Right lung (tissue), 10 donors: ENCODE measurements around the gene HADHA. TPM values are rescaled to one million over a fixed set of nuclear protein-coding genes. Genes with fewer than 3 reads are reported as not detected.
"Not testable (repeated sequence)": the region's sequence is repeated elsewhere in the genome, so short reads cannot be mapped to it uniquely, and the experiment has no call there.

Experiments
- DNase-seq, 2 donors: peaks; one replicate each; pipeline ENCODE4 v3.0.0-alpha.2; 2013
- long read RNA-seq, 8 donors: transcript quantifications; one replicate each; lab custom pipeline, GENCODE V29; 2026
- polyA plus RNA-seq, 5 donors: library from polyadenylated mRNA; unstranded; fragments of 120-200 nt; gene quantifications; one replicate each; pipeline versions ENCODE4 v1.2.1 to v1.2.3, GENCODE V29; 2013; ENCODE audit warnings: inconsistent platforms in 1 of 5, low replicate concordance in 1 of 5; ENCODE audit not compliant: insufficient read length in 5 of 5, insufficient read depth in 1 of 5

HADHA gene
- 100 to 1,000 TPM; 183 to 233 (median 206) TPM for polyA plus RNA-seq
- long read RNA-seq, donor 1, transcript HADHA-201 (20 exons, 3,037 nt): major isoform, 47 of 109 reads
- long read RNA-seq, donor 1, partial matches to known transcripts: 62 of 109 reads
- long read RNA-seq, donor 1, other reads (novel, unspliced or antisense): 0 of 109 reads
- long read RNA-seq, donor 2, transcript HADHA-201 (20 exons, 3,037 nt): major isoform, 29 of 30 reads
- long read RNA-seq, donor 2, partial matches to known transcripts: 0 of 30 reads
- long read RNA-seq, donor 2, other reads (novel, unspliced or antisense): 0 of 30 reads
- long read RNA-seq, donor 3, transcript HADHA-201 (20 exons, 3,037 nt): major isoform, 26 of 48 reads
- long read RNA-seq, donor 3, partial matches to known transcripts: 22 of 48 reads
- long read RNA-seq, donor 3, other reads (novel, unspliced or antisense): 0 of 48 reads
- long read RNA-seq, donor 4, transcript HADHA-201 (20 exons, 3,037 nt): major isoform, 20 of 44 reads
- long read RNA-seq, donor 4, partial matches to known transcripts: 22 of 44 reads
- long read RNA-seq, donor 4, other reads (novel, unspliced or antisense): 0 of 44 reads
- long read RNA-seq, donor 5, transcript HADHA-201 (20 exons, 3,037 nt): major isoform, 31 of 97 reads
- long read RNA-seq, donor 5, partial matches to known transcripts: 65 of 97 reads
- long read RNA-seq, donor 5, other reads (novel, unspliced or antisense): 0 of 97 reads
- long read RNA-seq, donor 6, transcript HADHA-201 (20 exons, 3,037 nt): major isoform, 34 of 109 reads
- long read RNA-seq, donor 6, partial matches to known transcripts: 74 of 109 reads
- long read RNA-seq, donor 6, other reads (novel, unspliced or antisense): 0 of 109 reads
- long read RNA-seq, donor 7, transcript HADHA-201 (20 exons, 3,037 nt): major isoform, 39 of 118 reads
- long read RNA-seq, donor 7, partial matches to known transcripts: 79 of 118 reads
- long read RNA-seq, donor 7, other reads (novel, unspliced or antisense): 0 of 118 reads
- long read RNA-seq, donor 8, transcript HADHA-201 (20 exons, 3,037 nt): major isoform, 14 of 14 reads
- long read RNA-seq, donor 8, partial matches to known transcripts: 0 of 14 reads
- long read RNA-seq, donor 8, other reads (novel, unspliced or antisense): 0 of 14 reads

- DNase-seq: peak; percentile 93
These were observed at the start of gene HADHA, which contains the start of gene HADHB for GRCh38 chr2:26244309-26245230. Gene HADHA, minus strand, starts transcription at chr2:26244632. Its CDS starts 36 bp downstream, at chr2:26244596. Gene HADHB, plus strand, starts transcription at chr2:26244939. Its CDS starts 9,316 bp downstream, at chr2:26254255.

GRCh38 chr2:26292646-26293045 is 48.2 kb upstream of the HADHA start:
- no peak for DNase-seq

- no peak for DNase-seq
These were observed 45.6 kb upstream of the HADHA start for GRCh38 chr2:26290001-26290400.

DNA sequence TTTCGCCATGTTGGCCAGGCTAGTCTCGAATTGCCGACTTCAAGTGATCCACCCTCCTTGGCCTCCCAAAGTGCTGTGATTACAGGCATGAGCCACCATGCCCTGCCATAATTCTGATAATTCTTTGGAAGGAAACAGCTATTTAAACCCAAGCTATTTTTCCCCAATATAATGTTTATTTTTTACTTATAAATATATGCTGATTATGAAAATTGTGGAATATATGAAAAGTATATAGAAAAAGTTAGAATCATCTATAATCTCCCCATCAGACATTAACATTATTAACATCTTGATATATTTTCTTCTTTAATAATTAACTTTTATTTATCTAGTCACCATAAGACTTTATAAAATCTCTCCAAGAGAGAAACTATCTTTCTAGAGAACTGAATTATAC is 41.5 kb upstream of the HADHA start:
- DNase-seq: no peak

- no peak for DNase-seq
These were observed 39.7 kb upstream of the HADHA start for GRCh38 chr2:26284132-26284531.

GRCh38 chr2:26283606-26284005 is 39.2 kb upstream of the HADHA start:
- DNase-seq: no peak

DNA sequence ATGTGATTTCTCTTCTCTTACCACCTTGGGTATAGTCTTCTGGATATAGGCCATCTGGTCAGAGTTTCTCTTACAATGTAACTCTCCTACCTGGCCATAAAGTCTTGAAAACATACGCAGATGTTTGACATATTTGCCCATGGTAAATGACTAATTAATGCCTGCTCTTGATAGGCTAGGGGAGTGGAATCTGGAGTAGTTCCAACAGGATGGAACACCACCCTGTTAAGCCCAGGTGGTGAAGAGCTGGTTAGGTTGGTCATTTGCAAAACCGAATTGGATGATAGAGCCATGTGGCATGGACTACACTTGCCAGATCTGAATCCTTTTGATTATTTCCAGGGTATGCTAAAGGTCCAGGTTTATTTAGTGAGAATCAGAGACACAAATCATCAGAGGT is 36.8 kb upstream of the HADHA start:
- DNase-seq: no peak

DNA sequence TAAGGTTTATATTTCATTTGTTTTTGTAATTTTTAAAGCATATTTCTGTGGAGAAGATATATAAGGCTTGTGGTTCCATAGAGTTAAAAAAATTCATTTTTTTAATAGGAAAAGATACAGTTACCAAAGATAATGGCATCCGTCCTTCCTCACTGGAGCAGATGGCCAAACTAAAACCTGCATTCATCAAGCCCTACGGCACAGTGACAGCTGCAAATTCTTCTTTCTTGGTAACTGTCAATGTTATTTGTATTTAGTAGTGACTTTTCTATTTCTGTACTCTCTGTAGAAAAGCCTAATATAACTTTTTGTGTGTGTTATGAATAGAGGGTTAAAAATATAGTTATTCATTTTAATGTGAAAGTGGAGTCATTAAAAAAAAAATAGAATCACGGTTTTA is 35.5 kb upstream of the HADHA start:
- DNase-seq: no peak

- no peak for DNase-seq
These were observed 32.2 kb upstream of the HADHA start for GRCh38 chr2:26276484-26277227.

GRCh38 chr2:26274058-26274613 is 29.7 kb upstream of the HADHA start:
- DNase-seq: peak; percentile 85 to 89

DNA sequence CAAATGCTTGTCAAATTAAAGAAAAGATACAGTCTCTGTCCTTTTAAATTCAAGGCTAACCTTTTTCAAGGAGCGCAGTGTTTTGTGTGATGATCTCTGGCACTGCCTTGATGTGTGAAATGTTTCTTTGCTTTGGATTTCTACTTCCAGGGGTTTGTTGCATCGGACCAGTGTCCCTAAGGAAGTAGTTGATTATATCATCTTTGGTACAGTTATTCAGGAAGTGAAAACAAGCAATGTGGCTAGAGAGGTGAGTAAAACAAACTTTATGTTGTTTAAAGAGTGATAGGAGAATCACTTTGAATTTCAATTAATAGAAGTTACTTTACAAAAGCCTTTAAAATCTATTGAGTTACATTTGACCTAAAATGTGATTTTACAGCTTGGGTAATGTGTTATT is 29.1 kb upstream of the HADHA start:
- no peak for DNase-seq

DNA sequence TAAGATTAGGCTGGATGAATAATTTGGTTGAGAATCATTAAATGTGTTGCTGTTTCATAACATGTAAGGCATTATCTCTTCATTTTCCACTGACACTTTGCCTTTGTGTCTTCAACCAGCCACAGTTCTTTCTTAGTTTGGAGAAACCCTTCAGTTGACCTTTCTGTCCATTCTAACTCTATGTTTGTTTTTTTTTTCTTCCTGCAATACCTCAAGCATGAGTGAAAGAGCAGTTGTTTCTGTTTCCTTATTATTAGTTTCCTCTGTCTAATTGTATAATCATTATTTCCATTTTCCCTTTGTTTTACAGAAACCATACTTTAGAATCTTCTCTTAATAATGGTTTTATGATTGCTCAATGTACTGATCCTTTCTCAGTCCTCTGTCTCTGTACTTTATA is 25.9 kb upstream of the HADHA start:
- DNase-seq: no peak

GRCh38 chr2:26269571-26270158 is 25.2 kb upstream of the HADHA start:
- DNase-seq: no peak

DNA sequence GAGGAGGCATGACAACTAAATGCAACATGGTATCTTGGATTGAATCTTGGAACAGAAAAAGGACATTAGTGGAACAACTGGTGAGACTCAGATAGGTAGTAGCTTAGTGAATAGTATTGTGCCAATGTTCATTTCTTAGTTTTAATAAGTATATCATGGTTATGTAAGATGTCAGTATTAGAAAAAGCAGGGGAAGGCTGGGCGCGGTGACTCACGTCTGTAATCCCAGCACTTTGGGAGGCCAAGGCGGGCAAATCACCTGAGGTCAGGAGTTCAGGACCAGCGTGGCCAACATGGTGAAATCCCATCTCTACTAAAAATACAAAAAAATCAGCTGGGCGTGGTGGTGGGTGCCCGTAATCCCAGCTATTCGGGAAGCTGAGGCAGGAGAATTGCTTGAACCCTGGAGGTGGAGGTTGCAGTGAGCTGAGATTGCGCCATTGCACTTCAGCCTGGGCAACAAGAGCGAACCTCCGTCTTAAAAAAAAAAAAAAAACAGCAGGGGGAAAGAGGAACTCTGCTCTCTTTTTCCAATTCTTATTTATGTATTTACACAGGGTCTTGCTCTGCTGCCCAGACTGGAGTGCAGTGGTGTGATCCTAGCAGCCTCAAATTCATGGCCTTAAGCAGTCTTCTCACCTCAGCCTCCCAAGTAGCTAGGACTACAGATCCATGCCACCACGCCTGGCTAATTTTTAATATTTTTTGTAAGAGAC is 24.4 kb upstream of the HADHA start:
- not testable (repeated sequence) for DNase-seq

DNA sequence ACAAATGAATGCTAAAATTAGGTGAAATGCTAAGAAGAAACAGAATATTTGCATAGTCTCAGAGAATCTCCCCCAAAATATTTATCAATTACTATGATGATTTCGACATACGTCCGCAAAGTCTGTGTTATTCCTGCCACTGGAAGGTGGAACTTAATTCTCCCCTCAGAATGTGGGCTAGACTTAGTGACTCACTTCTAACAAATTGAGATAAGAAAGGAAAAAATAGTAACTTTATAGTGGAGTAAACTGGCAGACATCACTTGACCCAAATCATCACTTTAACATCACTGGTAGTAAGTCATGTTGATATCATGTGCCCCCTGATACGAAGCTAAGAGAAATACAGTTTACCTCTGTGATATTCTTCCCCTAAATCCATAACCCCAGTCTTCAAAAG is 23.8 kb upstream of the HADHA start:
- no peak for DNase-seq

GRCh38 chr2:26258836-26259235 is 14.4 kb upstream of the HADHA start:
- not testable (repeated sequence) for DNase-seq

GRCh38 chr2:26255759-26256384 is 11.4 kb upstream of the HADHA start:
- DNase-seq: no peak

- DNase-seq: no peak
These were observed 7.5 kb upstream of the HADHA start for GRCh38 chr2:26251893-26252292.
